Activated B cell treated with CpG ODN at 0.5 μM for 24 hours (primary cell): ENCODE data around the gene CACNA1B. TPM values are rescaled to one million over a fixed set of nuclear protein-coding genes. Genes with fewer than 3 reads are reported as not detected.
A peak's percentile ranks its signal among the peaks of the same experiment; 100 is the strongest.

Experiments used
- ATAC-seq: fragments of 200-7000 bp; cut with Tn5 transposase; one replicate; pipeline ENCODE4 v1.10.0; 2021; ENCODE audit warnings: low read depth, mild to moderate bottlenecking, moderate library complexity
- CTCF ChIA-PET: fragments of 350-600 bp; sonication (Branson Sonifier 250); formaldehyde crosslinking; loops from one replicate; lab custom pipeline; 2021; ENCODE audit warnings: antibody characterized with exemption; lab: Charles Lee
- POLR2A ChIA-PET: fragments of 350-600 bp; sonication (Branson Sonifier 250); formaldehyde crosslinking; loops from one replicate; lab custom pipeline; 2021; ENCODE audit warnings: antibody characterized with exemption; lab: Charles Lee
- DNase-seq: peaks from one replicate; pipeline ENCODE4 v3.0.0; 2022
- H3K27ac Mint-ChIP-seq: one replicate; pipeline ENCODE4 v1.8.0; 2020; ENCODE audit warnings: mixed read lengths
- H3K27me3 Mint-ChIP-seq: one replicate; pipeline ENCODE4 v1.8.0; 2021; ENCODE audit warnings: mixed read lengths
- H3K36me3 Mint-ChIP-seq: one replicate; pipeline ENCODE4 v1.8.0; 2021; ENCODE audit warnings: low read depth, mixed read lengths
- H3K4me1 Mint-ChIP-seq: one replicate; pipeline ENCODE4 v1.8.0; 2021; ENCODE audit warnings: mixed read lengths
- H3K4me3 Mint-ChIP-seq: one replicate; pipeline ENCODE4 v1.8.0; 2020; ENCODE audit warnings: mild to moderate bottlenecking, mixed read lengths
- H3K9me3 Mint-ChIP-seq: one replicate; pipeline ENCODE4 v1.8.0; 2020; ENCODE audit warnings: mixed read lengths
- intact Hi-C: fragments of 100-400 bp; cut with micrococcal nuclease; formaldehyde crosslinking; loops from one replicate; pipeline ENCODE4 v1.15.1; 2024
- total RNA-seq: library from RNA; stranded (reverse); gene quantifications from 2 replicates; pipeline ENCODE4 v1.2.3, GENCODE V29; 2022
- TF ChIP-seq, protein P1 (sequence below): fragments of 200-600 bp; IDR thresholded peaks from one replicate; pipeline ENCODE4 v1.8.0; 2022; ENCODE audit warnings: antibody characterized with exemption, mild to moderate bottlenecking

CACNA1B gene
- total RNA-seq, 1 donor from 2014 or later: 1.5 TPM

DNA sequence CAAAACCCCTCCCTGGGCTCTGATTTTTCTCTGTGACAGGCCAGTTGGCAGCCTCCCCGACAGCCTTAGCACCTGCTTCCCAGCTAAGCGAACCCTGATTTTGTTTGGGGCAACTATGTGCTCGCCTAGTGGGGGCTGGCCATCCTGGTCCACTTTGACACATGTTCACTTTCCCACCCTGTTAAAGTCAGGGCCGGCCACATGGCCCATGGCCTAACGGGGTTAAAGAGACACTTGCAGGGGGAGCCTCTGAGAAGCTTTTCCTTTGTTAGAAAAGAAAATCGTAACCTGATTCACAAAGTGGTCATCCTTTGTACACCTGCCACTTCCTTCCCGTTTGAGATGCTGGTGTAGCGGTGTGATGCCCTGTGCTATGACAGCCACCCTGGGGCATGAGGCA lies 1.3 kb upstream of the CACNA1B start:
- intact Hi-C loops: no loop called here
- peak overlapping the region; percentile 46 for H3K27ac Mint-ChIP-seq
- peaks cover 27% of the 10 kb centered on the region for H3K27me3 Mint-ChIP-seq
- CTCF ChIA-PET: no interaction called here
- DNase-seq (no peak), ATAC-seq (no peak)
- no peaks in the 10 kb centered on the region for H3K36me3 Mint-ChIP-seq
- POLR2A ChIA-PET: no interaction called here
- H3K4me1 Mint-ChIP-seq: peaks cover 2% of the 10 kb centered on the region
- peak overlapping the region; percentile 61 for H3K4me3 Mint-ChIP-seq
- TF ChIP-seq, protein P1, sequence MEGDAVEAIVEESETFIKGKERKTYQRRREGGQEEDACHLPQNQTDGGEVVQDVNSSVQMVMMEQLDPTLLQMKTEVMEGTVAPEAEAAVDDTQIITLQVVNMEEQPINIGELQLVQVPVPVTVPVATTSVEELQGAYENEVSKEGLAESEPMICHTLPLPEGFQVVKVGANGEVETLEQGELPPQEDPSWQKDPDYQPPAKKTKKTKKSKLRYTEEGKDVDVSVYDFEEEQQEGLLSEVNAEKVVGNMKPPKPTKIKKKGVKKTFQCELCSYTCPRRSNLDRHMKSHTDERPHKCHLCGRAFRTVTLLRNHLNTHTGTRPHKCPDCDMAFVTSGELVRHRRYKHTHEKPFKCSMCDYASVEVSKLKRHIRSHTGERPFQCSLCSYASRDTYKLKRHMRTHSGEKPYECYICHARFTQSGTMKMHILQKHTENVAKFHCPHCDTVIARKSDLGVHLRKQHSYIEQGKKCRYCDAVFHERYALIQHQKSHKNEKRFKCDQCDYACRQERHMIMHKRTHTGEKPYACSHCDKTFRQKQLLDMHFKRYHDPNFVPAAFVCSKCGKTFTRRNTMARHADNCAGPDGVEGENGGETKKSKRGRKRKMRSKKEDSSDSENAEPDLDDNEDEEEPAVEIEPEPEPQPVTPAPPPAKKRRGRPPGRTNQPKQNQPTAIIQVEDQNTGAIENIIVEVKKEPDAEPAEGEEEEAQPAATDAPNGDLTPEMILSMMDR: no peak
- H3K9me3 Mint-ChIP-seq: no peaks in the 10 kb centered on the region

DNA sequence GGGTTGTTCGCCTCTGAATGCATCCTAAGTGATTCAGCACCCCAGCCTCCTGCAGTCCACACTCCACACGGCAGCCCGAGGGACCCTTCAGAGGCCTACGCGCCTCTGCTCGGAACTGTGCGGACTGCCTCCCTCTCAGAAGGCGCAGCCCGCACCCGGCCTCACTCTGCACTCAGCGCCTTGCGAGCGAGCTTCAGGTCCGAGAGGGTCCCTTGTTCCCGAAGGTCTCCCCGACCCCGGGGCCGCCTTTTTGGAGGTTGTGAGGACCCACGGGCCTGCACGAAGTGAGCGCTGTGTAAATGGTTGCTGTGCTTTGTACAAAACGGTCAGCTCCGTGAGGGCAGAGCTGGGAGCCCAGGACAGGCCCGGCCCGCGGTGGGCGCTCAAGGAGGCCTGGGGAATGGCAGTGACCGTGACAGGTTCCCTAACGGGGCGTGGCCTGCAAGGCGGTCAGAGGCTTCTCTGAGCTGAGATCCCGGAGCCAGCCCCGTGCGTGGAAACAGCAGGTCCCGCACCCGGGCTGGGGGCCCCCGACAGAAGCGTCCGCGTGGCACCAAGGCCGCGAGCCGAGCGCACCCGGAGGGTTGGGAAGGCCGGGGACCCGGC lies 698 bp upstream of the CACNA1B start:
- H3K4me3 Mint-ChIP-seq: no peak overlapping the region
- no peaks in the 10 kb centered on the region for H3K36me3 Mint-ChIP-seq
- no peaks in the 10 kb centered on the region for H3K9me3 Mint-ChIP-seq
- intact Hi-C loops: no loop called here
- H3K27me3 Mint-ChIP-seq: peaks cover 27% of the 10 kb centered on the region
- DNase-seq (no peak), ATAC-seq (no peak)
- ChIA-PET CTCF (no interaction called here), POLR2A (no interaction called here)
- TF ChIP-seq, protein P1: no peak
- no peak overlapping the region for H3K27ac Mint-ChIP-seq
- peaks cover 2% of the 10 kb centered on the region for H3K4me1 Mint-ChIP-seq

DNA sequence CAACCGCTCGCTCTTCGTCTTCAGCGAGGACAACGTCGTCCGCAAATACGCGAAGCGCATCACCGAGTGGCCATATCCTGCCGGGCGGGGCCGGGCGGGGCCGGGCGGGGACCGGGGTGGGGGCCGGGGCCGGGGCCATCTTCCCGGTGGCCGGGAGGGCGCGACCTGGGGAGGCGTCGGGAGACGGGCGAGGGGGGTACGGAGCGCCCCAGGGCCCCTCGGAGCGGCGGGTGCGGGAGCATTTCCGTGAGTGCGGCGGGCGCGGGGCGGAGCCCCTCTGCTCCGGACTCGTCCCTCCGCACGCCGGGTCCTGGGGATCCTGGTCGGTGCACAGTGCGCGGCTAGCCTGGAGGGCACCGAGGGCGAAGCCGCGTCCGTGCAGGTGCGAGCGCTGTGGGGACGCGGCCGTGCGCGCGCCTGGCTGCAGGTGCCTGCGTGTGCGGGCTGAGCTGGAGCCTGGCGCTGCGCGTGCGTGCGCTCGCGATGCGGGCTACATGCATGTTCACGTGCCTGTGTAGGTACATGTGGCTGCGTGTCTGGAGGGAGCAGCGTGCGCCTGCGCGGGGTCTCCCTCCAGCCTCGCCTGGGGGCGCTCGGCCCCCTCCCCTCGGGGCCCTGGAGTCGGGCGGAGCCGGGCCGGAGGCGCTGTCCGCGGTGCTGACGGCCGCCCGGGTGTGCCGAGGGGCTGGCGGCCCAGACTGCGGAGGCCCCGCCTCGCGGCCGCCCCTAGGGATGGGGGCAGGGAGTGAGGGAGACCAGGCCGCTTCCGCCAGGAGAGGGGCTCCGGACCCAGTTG lies 762 bp downstream of the CACNA1B start:
- Mint-ChIP-seq H3K36me3 (no peaks in the 10 kb centered on the region), H3K4me1 (peaks cover 2% of the 10 kb centered on the region), H3K4me3 (no peak overlapping the region), H3K27me3 (peaks cover 27% of the 10 kb centered on the region), H3K9me3 (no peaks in the 10 kb centered on the region), H3K27ac (no peak overlapping the region)
- ChIA-PET CTCF (no interaction called here), POLR2A (no interaction called here)
- TF ChIP-seq, protein P1: no peak
- intact Hi-C loops: no loop called here
- DNase-seq: peak; percentile 40
- peak; percentile 66 for ATAC-seq

DNA sequence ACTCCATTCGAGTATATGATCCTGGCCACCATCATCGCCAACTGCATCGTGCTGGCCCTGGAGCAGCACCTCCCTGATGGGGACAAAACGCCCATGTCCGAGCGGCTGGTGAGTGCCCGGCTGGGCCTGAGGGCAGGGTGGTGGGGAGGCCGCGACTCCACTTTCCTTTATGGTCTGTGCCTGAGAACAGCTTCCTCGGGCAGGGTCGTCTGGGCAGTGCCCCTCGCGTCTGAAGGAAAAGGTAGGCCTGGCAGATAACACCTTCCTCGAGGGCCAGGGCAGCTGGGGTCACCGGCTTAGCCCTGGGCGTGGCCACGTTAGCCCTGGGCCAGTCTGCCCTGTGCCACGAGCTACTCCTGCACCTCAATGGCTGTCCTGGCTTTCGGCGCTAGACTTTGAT lies 1.5 kb downstream of the CACNA1B start:
- Mint-ChIP-seq H3K36me3 (no peaks in the 10 kb centered on the region), H3K9me3 (no peaks in the 10 kb centered on the region), H3K27ac (no peak overlapping the region), H3K4me3 (no peak overlapping the region), H3K27me3 (peaks cover 27% of the 10 kb centered on the region), H3K4me1 (peaks cover 2% of the 10 kb centered on the region)
- TF ChIP-seq, protein P1: no peak
- POLR2A ChIA-PET: no interaction called here
- CTCF ChIA-PET: no interaction called here
- intact Hi-C loops: no loop called here
- ATAC-seq (no peak), DNase-seq (no peak)

DNA sequence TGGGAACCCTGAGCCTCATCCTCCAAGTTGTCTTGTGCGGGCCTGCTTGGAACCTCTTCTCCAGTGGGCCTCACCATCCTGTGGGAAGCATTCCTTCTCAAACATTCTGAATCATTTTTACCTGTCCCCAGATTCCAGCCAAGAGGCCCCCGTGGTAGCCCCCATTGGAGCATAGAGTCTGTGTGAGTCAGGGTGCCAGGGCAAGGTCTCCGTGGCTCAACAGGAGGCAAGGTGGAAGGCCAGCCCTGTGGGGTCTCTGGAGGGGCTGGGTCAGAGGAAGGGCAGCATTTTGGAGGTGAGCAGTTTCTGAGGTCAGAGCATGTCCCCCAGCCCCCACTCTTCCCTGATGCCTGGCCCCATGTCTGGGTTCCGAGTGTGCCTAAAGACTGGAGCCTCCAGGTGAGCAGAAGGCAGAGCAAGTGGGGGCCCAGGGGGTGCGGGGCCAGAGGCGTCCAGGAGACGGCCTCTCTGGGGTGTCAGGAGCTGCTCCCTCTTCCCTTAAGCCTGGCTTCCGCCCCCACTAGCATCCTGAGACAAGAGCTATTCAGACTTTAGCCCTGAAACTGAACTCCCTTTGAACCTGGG lies 2.1 kb downstream of the CACNA1B start:
- intact Hi-C loops: no loop called here
- H3K4me1 Mint-ChIP-seq: peaks cover 2% of the 10 kb centered on the region
- ATAC-seq: no peak
- H3K36me3 Mint-ChIP-seq: no peaks in the 10 kb centered on the region
- H3K9me3 Mint-ChIP-seq: no peaks in the 10 kb centered on the region
- H3K27me3 Mint-ChIP-seq: peaks cover 27% of the 10 kb centered on the region
- no peak overlapping the region for H3K4me3 Mint-ChIP-seq
- TF ChIP-seq, protein P1: no peak
- H3K27ac Mint-ChIP-seq: no peak overlapping the region
- POLR2A ChIA-PET: no interaction called here
- no peak for DNase-seq
- CTCF ChIA-PET: no interaction called here
